PFSK-1 (cell line): ENCODE measurements around the gene ADSL.

Experiments used
- POLR2AphosphoS5 ChIP-seq: IDR thresholded peaks from 2 replicates; pipeline ENCODE4 v1.6.1; 2012; ENCODE audit warnings: low read depth, mild to moderate bottlenecking, control low read depth, low read length, moderate library complexity
- SIN3A ChIP-seq: IDR thresholded peaks from 2 replicates; pipeline ENCODE4 v1.6.1; 2012; ENCODE audit warnings: mild to moderate bottlenecking, low read length, moderate library complexity, borderline replicate concordance; ENCODE audit not compliant: insufficient read depth
- TF ChIP-seq, protein P1 (sequence below), 2 experiments: IDR thresholded peaks; 2 replicates each; pipeline versions ENCODE4 v1.6.1 to v1.8.0; 2011 to 2012; ENCODE audit warnings: low read depth in 2 of 2, low read length in 2 of 2, control low read depth in 1 of 2, inconsistent platforms in 1 of 2, mild to moderate bottlenecking in 1 of 2, moderate library complexity in 1 of 2; ENCODE audit not compliant: insufficient read depth in 1 of 2

GRCh38 chr22:40387746-40388145 lies 41.4 kb downstream of the ADSL start:
- TF ChIP-seq SIN3A (no peak), POLR2AphosphoS5 (no peak)
- TF ChIP-seq, protein P1, sequence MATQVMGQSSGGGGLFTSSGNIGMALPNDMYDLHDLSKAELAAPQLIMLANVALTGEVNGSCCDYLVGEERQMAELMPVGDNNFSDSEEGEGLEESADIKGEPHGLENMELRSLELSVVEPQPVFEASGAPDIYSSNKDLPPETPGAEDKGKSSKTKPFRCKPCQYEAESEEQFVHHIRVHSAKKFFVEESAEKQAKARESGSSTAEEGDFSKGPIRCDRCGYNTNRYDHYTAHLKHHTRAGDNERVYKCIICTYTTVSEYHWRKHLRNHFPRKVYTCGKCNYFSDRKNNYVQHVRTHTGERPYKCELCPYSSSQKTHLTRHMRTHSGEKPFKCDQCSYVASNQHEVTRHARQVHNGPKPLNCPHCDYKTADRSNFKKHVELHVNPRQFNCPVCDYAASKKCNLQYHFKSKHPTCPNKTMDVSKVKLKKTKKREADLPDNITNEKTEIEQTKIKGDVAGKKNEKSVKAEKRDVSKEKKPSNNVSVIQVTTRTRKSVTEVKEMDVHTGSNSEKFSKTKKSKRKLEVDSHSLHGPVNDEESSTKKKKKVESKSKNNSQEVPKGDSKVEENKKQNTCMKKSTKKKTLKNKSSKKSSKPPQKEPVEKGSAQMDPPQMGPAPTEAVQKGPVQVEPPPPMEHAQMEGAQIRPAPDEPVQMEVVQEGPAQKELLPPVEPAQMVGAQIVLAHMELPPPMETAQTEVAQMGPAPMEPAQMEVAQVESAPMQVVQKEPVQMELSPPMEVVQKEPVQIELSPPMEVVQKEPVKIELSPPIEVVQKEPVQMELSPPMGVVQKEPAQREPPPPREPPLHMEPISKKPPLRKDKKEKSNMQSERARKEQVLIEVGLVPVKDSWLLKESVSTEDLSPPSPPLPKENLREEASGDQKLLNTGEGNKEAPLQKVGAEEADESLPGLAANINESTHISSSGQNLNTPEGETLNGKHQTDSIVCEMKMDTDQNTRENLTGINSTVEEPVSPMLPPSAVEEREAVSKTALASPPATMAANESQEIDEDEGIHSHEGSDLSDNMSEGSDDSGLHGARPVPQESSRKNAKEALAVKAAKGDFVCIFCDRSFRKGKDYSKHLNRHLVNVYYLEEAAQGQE (IDR thresholded peaks at IDR 0.05; ENCODE audit: insufficient read depth in 1 of 2, low read depth in 2 of 2, low read length in 2 of 2), result no peak
